H9 (cell line): ENCODE measurements around the gene TRAF3. TPM values are rescaled to one million over a fixed set of nuclear protein-coding genes. Genes with fewer than 3 reads are reported as not detected.

Source experiments
- DNase-seq: peaks from one replicate; pipeline ENCODE4 v3.0.0-alpha.2; 2017
- H2AFZ ChIP-seq: one replicate; pipeline ENCODE4 v1.6.1; 2013; ENCODE audit warnings: mild to moderate bottlenecking, low read length, control low read depth, moderate library complexity
- H2AK5ac ChIP-seq: 2 replicates; pipeline ENCODE4 v1.6.1; 2013; ENCODE audit warnings: low read length, control low read depth, mixed read lengths; ENCODE audit not compliant: insufficient read length
- H2BK120ac ChIP-seq: one replicate; pipeline ENCODE4 v1.6.1; 2013; ENCODE audit warnings: low read depth, mild to moderate bottlenecking, low read length, control low read depth, inconsistent platforms; ENCODE audit not compliant: poor library complexity, severe bottlenecking
- H2BK12ac ChIP-seq: 2 replicates; pipeline ENCODE4 v1.6.1; 2013; ENCODE audit warnings: low read length, control low read depth, mixed read lengths, low read depth; ENCODE audit not compliant: insufficient read length
- H2BK15ac ChIP-seq: 2 replicates; pipeline ENCODE4 v1.6.1; 2013; ENCODE audit warnings: low read depth, low read length, control low read depth
- H2BK20ac ChIP-seq: one replicate; pipeline ENCODE4 v1.6.1; 2013; ENCODE audit warnings: low read depth, mild to moderate bottlenecking, low read length, control low read depth, inconsistent platforms; ENCODE audit not compliant: poor library complexity, severe bottlenecking
- H2BK5ac ChIP-seq: 2 replicates; pipeline ENCODE4 v1.6.1; 2013; ENCODE audit warnings: low read length, control low read depth, mixed read lengths; ENCODE audit not compliant: insufficient read length
- H3K14ac ChIP-seq: 2 replicates; pipeline ENCODE4 v1.6.1; 2013; ENCODE audit warnings: low read length, control low read depth; ENCODE audit not compliant: insufficient read depth
- H3K18ac ChIP-seq: 2 replicates; pipeline ENCODE4 v1.6.1; 2013; ENCODE audit warnings: low read depth, mild to moderate bottlenecking, mixed read lengths, low read length, control low read depth; ENCODE audit not compliant: insufficient read length
- H3K23ac ChIP-seq: 2 replicates; pipeline ENCODE4 v1.6.1; 2013; ENCODE audit warnings: low read length, control low read depth, mixed read lengths, low read depth; ENCODE audit not compliant: insufficient read length
- H3K23me2 ChIP-seq: 2 replicates; pipeline ENCODE4 v1.6.1; 2013; ENCODE audit warnings: low read depth, mild to moderate bottlenecking, mixed read lengths, low read length, control low read depth; ENCODE audit not compliant: insufficient read length, poor library complexity, severe bottlenecking
- H3K27ac ChIP-seq: 2 replicates; pipeline ENCODE4 v1.5.1; 2013; ENCODE audit warnings: low read length, control low read depth, mixed read lengths, low read depth; ENCODE audit not compliant: insufficient read length
- H3K27me3 ChIP-seq: 2 replicates; pipeline ENCODE4 v1.6.1; 2013; ENCODE audit warnings: low read length, control low read depth, inconsistent platforms; ENCODE audit not compliant: insufficient read depth
- H3K4ac ChIP-seq: 2 replicates; pipeline ENCODE4 v1.6.1; 2013; ENCODE audit warnings: low read depth, mild to moderate bottlenecking, control low read depth, inconsistent platforms, low read length, moderate library complexity
- H3K4me1 ChIP-seq: 2 replicates; pipeline ENCODE4 v1.6.1; 2013; ENCODE audit warnings: low read length, control low read depth, inconsistent platforms; ENCODE audit not compliant: insufficient read depth
- H3K4me2 ChIP-seq: 2 replicates; pipeline ENCODE4 v1.6.1; 2013; ENCODE audit warnings: low read length, control low read depth, mixed read lengths; ENCODE audit not compliant: insufficient read length, insufficient read depth
- H3K56ac ChIP-seq: 2 replicates; pipeline ENCODE4 v1.6.1; 2013; ENCODE audit warnings: low read depth, mild to moderate bottlenecking, mixed read lengths, low read length, control low read depth; ENCODE audit not compliant: insufficient read length
- H3K79me1 ChIP-seq: 2 replicates; pipeline ENCODE4 v1.6.1; 2013; ENCODE audit warnings: low read depth, mild to moderate bottlenecking, moderate library complexity, low read length, control low read depth, inconsistent platforms; ENCODE audit not compliant: insufficient read depth, poor library complexity, severe bottlenecking
- H3K79me2 ChIP-seq: 2 replicates; pipeline ENCODE4 v1.6.1; 2013; ENCODE audit warnings: low read length, control low read depth, inconsistent platforms; ENCODE audit not compliant: insufficient read depth
- H3K9ac ChIP-seq: 2 replicates; pipeline ENCODE4 v1.6.1; 2013; ENCODE audit warnings: low read length, control low read depth, mixed read lengths; ENCODE audit not compliant: insufficient read length; ENCODE audit errors: extremely low read depth
- H3K9me3 ChIP-seq: one replicate; pipeline ENCODE4 v1.6.1; 2013; ENCODE audit warnings: low read depth, low read length, inconsistent platforms; ENCODE audit not compliant: control insufficient read depth
- H3T11ph ChIP-seq: one replicate; pipeline ENCODE4 v1.6.1; 2013; ENCODE audit warnings: mild to moderate bottlenecking, low read length, control low read depth, inconsistent platforms
- H4K20me1 ChIP-seq: one replicate; pipeline ENCODE4 v1.6.1; 2013; ENCODE audit not compliant: control insufficient read depth, insufficient read length, insufficient read depth
- H4K5ac ChIP-seq: 2 replicates; pipeline ENCODE4 v1.6.1; 2013; ENCODE audit warnings: low read depth, mild to moderate bottlenecking, mixed read lengths, low read length, control low read depth; ENCODE audit not compliant: insufficient read length
- H4K8ac ChIP-seq: replicated peaks from 2 replicates; pipeline ENCODE4 v1.6.1; 2013; ENCODE audit warnings: low read length, control low read depth, mixed read lengths, low read depth; ENCODE audit not compliant: insufficient read length
- H4K91ac ChIP-seq: 2 replicates; pipeline ENCODE4 v1.6.1; 2013; ENCODE audit warnings: low read depth, mild to moderate bottlenecking, moderate library complexity, mixed read lengths, low read length, control low read depth; ENCODE audit not compliant: insufficient read length
- H3K27ac Mint-ChIP-seq, 3 experiments: 2 replicates in 2 of 3; 3 replicates in 1 of 3; pipeline ENCODE4 v1.8.0; 2020 to 2021; ENCODE audit warnings: mixed read lengths in 3 of 3, mild to moderate bottlenecking in 1 of 3, moderate library complexity in 1 of 3
- H3K27me3 Mint-ChIP-seq: 2 replicates; pipeline ENCODE4 v1.8.0; 2021; ENCODE audit warnings: low read depth, mild to moderate bottlenecking, moderate library complexity, mixed read lengths
- H3K36me3 Mint-ChIP-seq, 3 experiments: 2 replicates in 2 of 3; 3 replicates in 1 of 3; pipeline ENCODE4 v1.8.0; 2020 to 2021; ENCODE audit warnings: low read depth in 3 of 3, mixed read lengths in 3 of 3; ENCODE audit not compliant: insufficient read depth in 1 of 3
- H3K4me1 Mint-ChIP-seq, 2 experiments: 2 replicates each; pipeline ENCODE4 v1.8.0; 2020; ENCODE audit warnings: mixed read lengths in 2 of 2
- H3K4me3 Mint-ChIP-seq, 2 experiments: 2 replicates in 1 of 2; 3 replicates in 1 of 2; pipeline ENCODE4 v1.8.0; 2020 to 2021; ENCODE audit warnings: mild to moderate bottlenecking in 2 of 2, mixed read lengths in 2 of 2, moderate library complexity in 1 of 2
- H3K9me3 Mint-ChIP-seq, 2 experiments: 2 replicates in 1 of 2; 3 replicates in 1 of 2; pipeline ENCODE4 v1.8.0; 2020; ENCODE audit warnings: mild to moderate bottlenecking in 2 of 2, mixed read lengths in 2 of 2, moderate library complexity in 1 of 2
- CTCF ChIP-seq: fragments of 200-600 bp; sonication (generic); conservative IDR thresholded peaks from 3 replicates; pipeline ENCODE4 v1.8.0; 2021; ENCODE audit warnings: antibody characterized with exemption, mild to moderate bottlenecking
- WGBS: extraction: QIAGEN DNeasy Blood & Tissue Kit; methylation state at CpG from one replicate; pipeline ENCODE4 v1.1.7; 2013; ENCODE audit warnings: missing lambda C conversion rate, low lambda C conversion rate, mixed read lengths; ENCODE audit not compliant: insufficient read length; ENCODE audit errors: extremely low coverage; 5-methylcytosine and 5-hydroxymethylcytosine counted together
- total RNA-seq: library from RNA; stranded (reverse); gene quantifications from 2 replicates; pipeline ENCODE4 v1.2.1, GENCODE V29; 2021

Gene TRAF3
- total RNA-seq, 1 experiment from 2014 or later = 9.6 TPM

GRCh38 chr14:102809870-102810269 lies 32.6 kb downstream of the TRAF3 start:
- no peak overlapping the region for H4K5ac ChIP-seq
- no peak overlapping the region for H3K9ac ChIP-seq
- H3K4me1 Mint-ChIP-seq = peaks cover 27 to 36% of the 10 kb centered on the region in 2 experiments
- no peak overlapping the region for H2BK120ac ChIP-seq
- no peak overlapping the region for H3K18ac ChIP-seq
- no peaks in the 10 kb centered on the region for H3K79me1 ChIP-seq
- no peak overlapping the region for H2BK20ac ChIP-seq
- no peak for DNase-seq
- H2AK5ac ChIP-seq = no peak overlapping the region
- no peaks in the 10 kb centered on the region for H3K9me3 ChIP-seq
- H2AFZ ChIP-seq = no peak overlapping the region
- no peak overlapping the region for H3K4me3 Mint-ChIP-seq
- no peak overlapping the region for H4K91ac ChIP-seq
- H3K36me3 Mint-ChIP-seq = no peaks in the 10 kb centered on the region
- no peaks in the 10 kb centered on the region for H3K27me3 Mint-ChIP-seq
- H3K79me2 ChIP-seq = no peaks in the 10 kb centered on the region; the same call in 1 of the 2 replicates
- H3K14ac ChIP-seq = no peak overlapping the region
- no peak overlapping the region for H3K4me2 ChIP-seq
- H3K27ac ChIP-seq = no peak overlapping the region
- no peak overlapping the region for H2BK15ac ChIP-seq
- no peak overlapping the region; a peak in 1 of 7 replicates for H3K27ac Mint-ChIP-seq
- H2BK12ac ChIP-seq = no peak overlapping the region
- H3K56ac ChIP-seq = no peak overlapping the region
- no peaks in the 10 kb centered on the region for H4K20me1 ChIP-seq
- no peak for TF ChIP-seq CTCF
- WGBS = no CpG with 5 or more reads among the region's 3 CpGs
- peaks cover 2% of the 10 kb centered on the region; the same call in 1 of the 2 replicates for H3K4me1 ChIP-seq
- no peaks in the 10 kb centered on the region for H3K9me3 Mint-ChIP-seq
- H3K23me2 ChIP-seq = no peaks in the 10 kb centered on the region
- no peak overlapping the region for H3T11ph ChIP-seq
- H3K27me3 ChIP-seq = no peaks in the 10 kb centered on the region
- H3K23ac ChIP-seq = no peak overlapping the region
- H4K8ac ChIP-seq = no peak overlapping the region
- no peak overlapping the region for H2BK5ac ChIP-seq
- no peak overlapping the region for H3K4ac ChIP-seq
